Panc1 (cell line): ENCODE measurements around the gene SLC45A1. TPM values are rescaled to one million over a fixed set of nuclear protein-coding genes. Genes with fewer than 3 reads are reported as not detected.

Experiments
- ATAC-seq: fragments of 200-7000 bp; cut with Tn5 transposase; 2 replicates; pipeline ENCODE4 v1.9.1; 2020; ENCODE audit warnings: mild to moderate bottlenecking, moderate library complexity
- BruUV-seq: library from RNA; stranded (reverse); fragments of 400-500 nt; replicated peaks from 2 replicates; lab custom pipeline; 2021; lab: Mats Ljungman, UMichigan
- CTCF ChIA-PET: fragments of 300-600 bp; sonication (Branson Sonifier 250); formaldehyde crosslinking; loops from one replicate; lab custom pipeline; 2022; ENCODE audit warnings: antibody characterized with exemption; lab: Charles Lee
- POLR2A ChIA-PET: fragments of 300-600 bp; sonication (Branson Sonifier 250); formaldehyde crosslinking; loops from one replicate; lab custom pipeline; 2022; ENCODE audit warnings: antibody characterized with exemption; lab: Charles Lee
- DNase-seq: peaks from one replicate; pipeline ENCODE4 v3.0.0-alpha.2; 2010; ENCODE audit warnings: low read depth, low spot score
- H3K27ac ChIP-seq: 2 replicates; pipeline ENCODE4 v1.5.1; 2011; ENCODE audit warnings: mild to moderate bottlenecking, low read length, inconsistent platforms
- H3K27me3 ChIP-seq: fragments of 200-500 bp; sonication (Bioruptor generic); 2 replicates; pipeline ENCODE4 v1.6.0; 2014; ENCODE audit warnings: low read length, inconsistent platforms; ENCODE audit not compliant: control insufficient read depth, insufficient read depth
- H3K36me3 ChIP-seq: fragments of 200-500 bp; sonication (Bioruptor generic); 2 replicates; pipeline ENCODE4 v1.5.1; 2014; ENCODE audit warnings: inconsistent platforms, mild to moderate bottlenecking, low read length, moderate library complexity; ENCODE audit not compliant: control insufficient read depth, insufficient read depth
- H3K4me1 ChIP-seq: 2 replicates; pipeline ENCODE4 v1.5.1; 2011; ENCODE audit warnings: inconsistent platforms, mild to moderate bottlenecking, low read length, moderate library complexity; ENCODE audit not compliant: control insufficient read depth, insufficient read depth
- H3K4me3 ChIP-seq, 2 experiments: 2 replicates each; pipeline ENCODE4 v1.5.1; 2011 to 2012; ENCODE audit warnings: low read depth in 2 of 2, low read length in 2 of 2, mild to moderate bottlenecking in 2 of 2, inconsistent platforms in 1 of 2, moderate library complexity in 1 of 2
- H3K9me3 ChIP-seq: fragments of 200-500 bp; sonication (Bioruptor generic); 2 replicates; pipeline ENCODE4 v1.5.1; 2014; ENCODE audit warnings: low read depth, mild to moderate bottlenecking, inconsistent platforms, low read length, moderate library complexity; ENCODE audit not compliant: control insufficient read depth, insufficient read depth
- POLR2AphosphoS5 ChIP-seq: IDR thresholded peaks from 2 replicates; pipeline ENCODE4 v1.6.1; 2012; ENCODE audit warnings: mild to moderate bottlenecking, low read depth, low read length, moderate library complexity
- REST ChIP-seq, 2 experiments: IDR thresholded peaks; 2 replicates each; pipeline ENCODE4 v1.6.1; 2011 to 2012; ENCODE audit warnings: low read depth in 2 of 2, control low read depth in 1 of 2, low read length in 1 of 2, mild to moderate bottlenecking in 1 of 2, moderate library complexity in 1 of 2; ENCODE audit not compliant: insufficient read depth in 1 of 2
- SIN3A ChIP-seq: IDR thresholded peaks from 2 replicates; pipeline ENCODE4 v1.6.1; 2012; ENCODE audit warnings: low read depth, mild to moderate bottlenecking, low read length, moderate library complexity, borderline replicate concordance; ENCODE audit not compliant: insufficient read depth
- TCF7L2 ChIP-seq: IDR thresholded peaks from 2 replicates; pipeline ENCODE4 v1.6.1; 2011; ENCODE audit warnings: mild to moderate bottlenecking, low read depth, low read length, inconsistent platforms
- in situ Hi-C: cut with HindIII; loops from 2 replicates; pipeline ENCODE4 v1.10.0; 2016; ENCODE audit warnings: low sequenced_read_pairs, low pct_unique_long_range_greater_than_20kb
- intact Hi-C: fragments of 100-400 bp; cut with micrococcal nuclease; formaldehyde crosslinking; loops from one replicate; pipeline ENCODE4 v1.10.0; 2022; ENCODE audit not compliant: unreplicated experiment
- total RNA-seq: library from RNA; stranded (reverse); gene quantifications from one replicate; pipeline ENCODE4 v1.2.1, GENCODE V29; 2021; ENCODE audit not compliant: unreplicated experiment
- TF ChIP-seq, protein P1 (sequence below): fragments of 450-650 bp; IDR thresholded peaks from 2 replicates; pipeline ENCODE4 v1.5.1; 2017; ENCODE audit warnings: mild to moderate bottlenecking

Gene SLC45A1
- total RNA-seq, 1 experiment from 2014 or later = 11.3 TPM

DNA sequence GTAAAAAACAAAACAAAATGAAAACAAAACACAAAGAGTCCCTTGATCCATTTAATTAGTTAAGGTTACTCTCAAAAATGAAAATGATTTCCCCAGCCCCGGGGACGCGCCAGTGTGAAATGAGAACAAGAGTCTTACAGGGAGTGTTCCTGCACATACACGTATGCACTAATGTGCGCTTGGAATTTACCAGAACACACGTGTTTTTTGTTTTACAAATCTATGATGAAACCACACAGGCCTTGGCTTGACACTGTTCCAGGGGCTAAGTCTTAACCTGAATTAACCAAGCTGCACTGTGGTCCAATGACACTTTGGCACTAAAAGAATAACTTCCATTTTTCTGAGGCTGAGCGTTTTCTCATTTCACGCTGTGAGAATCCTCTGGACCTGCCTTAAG, 63.7 kb downstream of the SLC45A1 start:
- Histone ChIP-seq H3K36me3 (peaks cover 16% of the 10 kb centered on the region), H3K27me3 (no peaks in the 10 kb centered on the region), H3K9me3 (no peaks in the 10 kb centered on the region), H3K4me1 (peaks cover 49% of the 10 kb centered on the region), H3K4me3 (no peak overlapping the region), H3K27ac (peak overlapping the region; percentile 45; the same call in 1 of the 2 replicates)
- ChIA-PET POLR2A (no interaction called here), CTCF (no interaction called here)
- no TSS peak for BruUV-seq
- intact Hi-C loops (no loop called here), in situ Hi-C loops (no loop called here)
- no peak for ATAC-seq
- TF ChIP-seq, protein P1, sequence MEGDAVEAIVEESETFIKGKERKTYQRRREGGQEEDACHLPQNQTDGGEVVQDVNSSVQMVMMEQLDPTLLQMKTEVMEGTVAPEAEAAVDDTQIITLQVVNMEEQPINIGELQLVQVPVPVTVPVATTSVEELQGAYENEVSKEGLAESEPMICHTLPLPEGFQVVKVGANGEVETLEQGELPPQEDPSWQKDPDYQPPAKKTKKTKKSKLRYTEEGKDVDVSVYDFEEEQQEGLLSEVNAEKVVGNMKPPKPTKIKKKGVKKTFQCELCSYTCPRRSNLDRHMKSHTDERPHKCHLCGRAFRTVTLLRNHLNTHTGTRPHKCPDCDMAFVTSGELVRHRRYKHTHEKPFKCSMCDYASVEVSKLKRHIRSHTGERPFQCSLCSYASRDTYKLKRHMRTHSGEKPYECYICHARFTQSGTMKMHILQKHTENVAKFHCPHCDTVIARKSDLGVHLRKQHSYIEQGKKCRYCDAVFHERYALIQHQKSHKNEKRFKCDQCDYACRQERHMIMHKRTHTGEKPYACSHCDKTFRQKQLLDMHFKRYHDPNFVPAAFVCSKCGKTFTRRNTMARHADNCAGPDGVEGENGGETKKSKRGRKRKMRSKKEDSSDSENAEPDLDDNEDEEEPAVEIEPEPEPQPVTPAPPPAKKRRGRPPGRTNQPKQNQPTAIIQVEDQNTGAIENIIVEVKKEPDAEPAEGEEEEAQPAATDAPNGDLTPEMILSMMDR = no peak
- no peak for TF ChIP-seq SIN3A
- no peak for DNase-seq

DNA sequence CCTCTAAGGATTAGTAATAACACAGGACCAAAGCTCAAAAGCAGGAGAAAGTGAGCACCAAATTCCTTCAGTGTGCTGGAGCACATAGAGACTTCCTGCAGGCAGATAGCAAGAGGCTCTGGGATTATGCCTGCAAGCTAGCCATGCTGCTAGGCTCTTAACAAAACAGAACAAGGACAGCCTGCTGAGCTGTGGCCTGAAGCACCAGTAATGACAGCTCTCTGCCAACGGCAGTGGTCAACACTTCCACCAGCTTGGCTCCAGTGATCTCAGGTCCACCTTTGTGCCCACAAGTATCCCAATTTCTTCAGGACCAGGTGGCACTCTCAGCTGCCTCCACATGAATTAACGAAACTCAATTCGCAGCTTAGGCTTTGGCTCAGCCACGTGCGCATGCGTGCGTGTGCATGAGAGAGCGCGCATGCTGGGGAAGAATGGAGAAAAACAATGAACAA, 64.2 kb downstream of the SLC45A1 start:
- peaks cover 14% of the 10 kb centered on the region for H3K36me3 ChIP-seq
- ChIA-PET CTCF (no interaction called here), POLR2A (interaction anchor here (0.5 kb wide), 1 partner anchor 67 kb away, joined by 3 read pairs; no protein-coding TSS in a partner anchor)
- H3K4me1 ChIP-seq = peaks cover 50% of the 10 kb centered on the region
- H3K27ac ChIP-seq = peak overlapping the region; percentile 45; the same call in 1 of the 2 replicates
- ATAC-seq = 0 out of 2 replicates have a peak, but pooled peaks have one; percentile 44
- BruUV-seq = no TSS peak
- in situ Hi-C loops = no loop called here
- TF ChIP-seq POLR2AphosphoS5 = peak; percentile 32; the same call in 1 of the 2 replicates
- no peak for TF ChIP-seq SIN3A
- no peak for TF ChIP-seq REST (IDR thresholded peaks at IDR 0.05; ENCODE audit: insufficient read depth in 1 of 2, low read depth in 2 of 2, low read length in 1 of 2)
- no peak for TF ChIP-seq TCF7L2
- TF ChIP-seq, protein P1 = no peak
- no peaks in the 10 kb centered on the region for H3K9me3 ChIP-seq
- H3K4me3 ChIP-seq = no peak overlapping the region
- H3K27me3 ChIP-seq = no peaks in the 10 kb centered on the region
- intact Hi-C loops = no loop called here
- no peak for DNase-seq
